Mesendoderm (in vitro differentiated cells): ENCODE results near the gene TRPV5.

ENCODE experiments used
- DNase-seq: peaks from one replicate; pipeline ENCODE4 v3.0.0; 2013
- H2AK5ac ChIP-seq: 2 replicates; pipeline ENCODE4 v1.6.1; 2013; ENCODE audit warnings: low read length, inconsistent platforms
- H2BK120ac ChIP-seq: 2 replicates; pipeline ENCODE4 v1.6.1; 2013; ENCODE audit warnings: low read depth, mild to moderate bottlenecking, low read length, moderate library complexity, mixed read lengths
- H2BK15ac ChIP-seq: replicated peaks from 2 replicates; pipeline ENCODE4 v1.6.1; 2013; ENCODE audit warnings: low read depth, mild to moderate bottlenecking, moderate library complexity
- H2BK5ac ChIP-seq: 2 replicates; pipeline ENCODE4 v1.6.1; 2013; ENCODE audit warnings: low read length, inconsistent platforms
- H3K18ac ChIP-seq: 2 replicates; pipeline ENCODE4 v1.6.1; 2013; ENCODE audit warnings: mild to moderate bottlenecking, low read length, mixed read lengths
- H3K23ac ChIP-seq: one replicate; pipeline ENCODE4 v1.6.1; 2013; ENCODE audit warnings: low read length
- H3K27ac ChIP-seq: 2 replicates; pipeline ENCODE4 v1.5.1; 2013; ENCODE audit warnings: low read depth, mild to moderate bottlenecking, inconsistent platforms, low read length, moderate library complexity
- H3K27me3 ChIP-seq: 2 replicates; pipeline ENCODE4 v1.6.1; 2013; ENCODE audit warnings: low read length, control low read depth, mild to moderate bottlenecking, inconsistent platforms; ENCODE audit not compliant: insufficient read depth, poor library complexity
- H3K36me3 ChIP-seq: 2 replicates; pipeline ENCODE4 v1.6.1; 2013; ENCODE audit warnings: low read length, inconsistent platforms; ENCODE audit not compliant: control insufficient read depth, insufficient read depth
- H3K4ac ChIP-seq: one replicate; pipeline ENCODE4 v1.6.1; 2013; ENCODE audit warnings: low read depth, mild to moderate bottlenecking, low read length, moderate library complexity
- H3K4me1 ChIP-seq: 2 replicates; pipeline ENCODE4 v1.6.1; 2013; ENCODE audit warnings: low read depth, low read length, inconsistent platforms; ENCODE audit not compliant: control insufficient read depth
- H3K4me2 ChIP-seq: 2 replicates; pipeline ENCODE4 v1.6.1; 2013; ENCODE audit warnings: low read length
- H3K4me3 ChIP-seq: 2 replicates; pipeline ENCODE4 v1.5.1; 2013; ENCODE audit warnings: mild to moderate bottlenecking, low read length
- H3K56ac ChIP-seq: one replicate; pipeline ENCODE4 v1.6.1; 2013; ENCODE audit warnings: low read length
- H3K79me1 ChIP-seq: 2 replicates; pipeline ENCODE4 v1.6.1; 2013; ENCODE audit warnings: low read length, inconsistent platforms
- H3K79me2 ChIP-seq: 2 replicates; pipeline ENCODE4 v1.6.1; 2013; ENCODE audit warnings: mild to moderate bottlenecking, low read length; ENCODE audit not compliant: control insufficient read depth, insufficient read depth
- H3K9ac ChIP-seq: 2 replicates; pipeline ENCODE4 v1.6.1; 2013; ENCODE audit warnings: low read length, inconsistent platforms
- H4K5ac ChIP-seq: one replicate; pipeline ENCODE4 v1.6.1; 2013; ENCODE audit warnings: low read length
- H4K8ac ChIP-seq: one replicate; pipeline ENCODE4 v1.6.1; 2013; ENCODE audit warnings: low read depth, mild to moderate bottlenecking, control low read depth, low read length, moderate library complexity
- WGBS: extraction: QIAGEN DNeasy Blood & Tissue Kit; methylation state at CpG from one replicate; pipeline ENCODE4 v1.1.7; 2013; ENCODE audit warnings: low lambda C conversion rate, missing lambda C conversion rate; ENCODE audit not compliant: insufficient coverage; ENCODE audit errors: extremely low coverage; 5-methylcytosine and 5-hydroxymethylcytosine counted together

Gene TRPV5

GRCh38 chr7:142868188-142868985, 65.2 kb downstream of the TRPV5 start:
- no peak overlapping the region for H3K9ac ChIP-seq
- H3K79me2 ChIP-seq = no peaks in the 10 kb centered on the region
- no peaks in the 10 kb centered on the region for H3K27me3 ChIP-seq
- H2BK15ac ChIP-seq = no peak overlapping the region
- H4K8ac ChIP-seq = no peak overlapping the region
- H4K5ac ChIP-seq = no peak overlapping the region
- H3K4me2 ChIP-seq = no peak overlapping the region
- no peak overlapping the region for H3K4me3 ChIP-seq
- H3K4ac ChIP-seq = no peak overlapping the region
- no peak overlapping the region for H3K27ac ChIP-seq
- no peak for DNase-seq
- H2BK120ac ChIP-seq = no peak overlapping the region
- no peaks in the 10 kb centered on the region for H3K36me3 ChIP-seq
- H3K18ac ChIP-seq = no peak overlapping the region
- H3K79me1 ChIP-seq = no peaks in the 10 kb centered on the region
- H2BK5ac ChIP-seq = no peak overlapping the region
- no peak overlapping the region for H3K56ac ChIP-seq
- no peaks in the 10 kb centered on the region for H3K4me1 ChIP-seq
- WGBS = no CpG with 5 or more reads among the region's 31 CpGs
- no peak overlapping the region for H2AK5ac ChIP-seq
- no peak overlapping the region for H3K23ac ChIP-seq

- H3K79me1 ChIP-seq = no peaks in the 10 kb centered on the region
- no peak overlapping the region for H3K4me3 ChIP-seq
- no peak overlapping the region for H3K9ac ChIP-seq
- H3K27ac ChIP-seq = no peak overlapping the region
- H2BK120ac ChIP-seq = no peak overlapping the region
- no CpG with 5 or more reads among the region's 18 CpGs for WGBS
- H3K79me2 ChIP-seq = no peaks in the 10 kb centered on the region
- H3K4me2 ChIP-seq = no peak overlapping the region
- no peak overlapping the region for H3K23ac ChIP-seq
- no peak overlapping the region for H2BK5ac ChIP-seq
- no peak overlapping the region for H3K4ac ChIP-seq
- no peaks in the 10 kb centered on the region for H3K36me3 ChIP-seq
- H3K4me1 ChIP-seq = no peaks in the 10 kb centered on the region
- H4K8ac ChIP-seq = no peak overlapping the region
- H3K18ac ChIP-seq = no peak overlapping the region
- DNase-seq = no peak
- no peak overlapping the region for H2AK5ac ChIP-seq
- H2BK15ac ChIP-seq = no peak overlapping the region
- no peak overlapping the region for H3K56ac ChIP-seq
- H4K5ac ChIP-seq = no peak overlapping the region
- H3K27me3 ChIP-seq = no peaks in the 10 kb centered on the region
These were observed 66.0 kb downstream of the TRPV5 start for GRCh38 chr7:142867398-142868187.

DNA sequence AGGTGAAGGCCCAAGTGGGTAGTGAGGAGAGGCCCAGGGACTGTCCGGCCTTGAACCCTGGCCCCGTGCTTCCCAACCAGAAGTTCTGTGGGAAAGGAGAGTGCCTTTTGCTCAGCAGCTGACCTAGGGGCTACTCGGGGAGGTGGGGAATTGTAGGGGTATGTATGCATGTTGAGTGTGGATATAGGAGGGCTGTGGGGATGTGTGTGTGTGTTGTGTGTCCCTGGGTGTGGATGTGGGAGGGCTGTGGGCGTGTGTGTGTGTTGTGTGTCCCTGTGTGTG, 66.5 kb downstream of the TRPV5 start:
- Histone ChIP-seq H3K79me1 (no peaks in the 10 kb centered on the region), H3K27ac (no peak overlapping the region), H3K79me2 (no peaks in the 10 kb centered on the region), H3K56ac (no peak overlapping the region), H3K4me1 (no peaks in the 10 kb centered on the region), H4K8ac (no peak overlapping the region), H3K4me2 (no peak overlapping the region), H3K27me3 (no peaks in the 10 kb centered on the region), H2BK120ac (no peak overlapping the region), H2BK15ac (no peak overlapping the region), H3K4ac (no peak overlapping the region), H3K18ac (no peak overlapping the region), H3K4me3 (no peak overlapping the region), H2BK5ac (no peak overlapping the region), H3K23ac (no peak overlapping the region), H3K9ac (no peak overlapping the region), H2AK5ac (no peak overlapping the region), H3K36me3 (no peaks in the 10 kb centered on the region), H4K5ac (no peak overlapping the region)
- no CpG with 5 or more reads among the region's 4 CpGs for WGBS
- no peak for DNase-seq

DNA sequence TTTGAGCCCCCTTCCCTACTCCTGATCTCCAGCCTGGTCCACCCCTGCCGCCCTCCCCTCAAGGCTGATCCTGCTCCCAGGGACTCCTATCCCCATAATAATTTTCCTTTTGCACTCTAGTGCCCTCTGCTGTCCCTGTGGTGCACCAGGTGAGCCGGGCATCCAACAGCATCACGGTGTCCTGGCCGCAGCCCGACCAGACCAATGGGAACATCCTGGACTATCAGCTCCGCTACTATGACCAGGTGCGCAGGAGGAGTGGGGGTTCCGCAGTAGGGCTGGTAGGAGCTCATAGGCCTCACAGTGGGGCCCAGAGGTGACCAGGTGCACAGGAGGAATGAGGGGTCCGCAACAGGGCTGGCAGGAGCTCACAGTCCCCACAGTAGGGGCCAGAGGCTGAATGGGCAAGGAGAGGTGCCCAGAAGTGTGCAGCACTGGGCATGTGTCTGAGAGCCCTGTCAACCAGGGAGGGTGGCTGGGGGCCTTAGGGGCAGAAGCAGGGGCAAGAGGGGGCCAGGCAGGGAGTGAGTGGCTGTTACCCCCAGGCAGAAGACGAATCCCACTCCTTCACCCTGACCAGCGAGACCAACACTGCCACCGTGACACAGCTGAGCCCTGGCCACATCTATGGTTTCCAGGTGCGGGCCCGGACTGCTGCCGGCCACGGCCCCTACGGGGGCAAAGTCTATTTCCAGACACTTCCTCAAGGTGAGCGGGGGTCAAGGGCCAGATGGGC, 67.0 kb downstream of the TRPV5 start:
- Histone ChIP-seq H3K23ac (no peak overlapping the region), H3K27me3 (no peaks in the 10 kb centered on the region), H4K8ac (no peak overlapping the region), H3K36me3 (no peaks in the 10 kb centered on the region), H3K79me1 (no peaks in the 10 kb centered on the region), H3K4me3 (no peak overlapping the region), H3K56ac (no peak overlapping the region), H2BK15ac (no peak overlapping the region), H3K18ac (no peak overlapping the region), H3K79me2 (no peaks in the 10 kb centered on the region), H3K9ac (no peak overlapping the region), H2AK5ac (no peak overlapping the region), H3K4ac (no peak overlapping the region), H3K27ac (no peak overlapping the region), H2BK5ac (no peak overlapping the region), H3K4me2 (no peak overlapping the region), H2BK120ac (no peak overlapping the region), H3K4me1 (no peaks in the 10 kb centered on the region), H4K5ac (no peak overlapping the region)
- no CpG with 5 or more reads among the region's 18 CpGs for WGBS
- DNase-seq = peak; percentile 74

GRCh38 chr7:142865766-142866165, 67.8 kb downstream of the TRPV5 start:
- Histone ChIP-seq H4K5ac (no peak overlapping the region), H4K8ac (no peak overlapping the region), H2BK120ac (no peak overlapping the region), H3K27ac (no peak overlapping the region), H3K18ac (no peak overlapping the region), H3K23ac (no peak overlapping the region), H3K36me3 (no peaks in the 10 kb centered on the region), H3K4me1 (no peaks in the 10 kb centered on the region), H3K56ac (no peak overlapping the region), H3K27me3 (no peaks in the 10 kb centered on the region), H2AK5ac (no peak overlapping the region), H2BK5ac (no peak overlapping the region), H3K9ac (no peak overlapping the region), H3K4me3 (no peak overlapping the region), H3K4me2 (no peak overlapping the region), H3K79me2 (no peaks in the 10 kb centered on the region), H3K79me1 (no peaks in the 10 kb centered on the region), H2BK15ac (no peak overlapping the region), H3K4ac (no peak overlapping the region)
- DNase-seq = no peak
- WGBS = no CpG with 5 or more reads among the region's 13 CpGs
